Hepatocyte (in vitro differentiated cells): ENCODE data around the gene MYEOV. TPM values are rescaled to one million over a fixed set of nuclear protein-coding genes. Genes with fewer than 3 reads are reported as not detected.
A peak's percentile ranks its signal among the peaks of the same experiment; 100 is the strongest.

ENCODE experiments used
- DNase-seq: peaks from one replicate; pipeline ENCODE4 v3.0.0-alpha.2; 2016; ENCODE audit warnings: low spot score
- H2AFZ ChIP-seq: fragments of 200-600 bp; sonication (generic); 2 replicates; pipeline ENCODE4 v1.6.0; 2016; ENCODE audit warnings: antibody characterized with exemption, mild to moderate bottlenecking
- H3K27ac ChIP-seq: fragments of 200-600 bp; sonication (generic); 2 replicates; pipeline ENCODE4 v1.5.1; 2016; ENCODE audit warnings: mild to moderate bottlenecking
- H3K27me3 ChIP-seq: fragments of 200-600 bp; sonication (generic); 2 replicates; pipeline ENCODE4 v1.6.1; 2016
- H3K36me3 ChIP-seq: fragments of 200-600 bp; sonication (generic); replicated peaks from 2 replicates; pipeline ENCODE4 v1.5.1; 2016; ENCODE audit warnings: low read depth; ENCODE audit not compliant: insufficient read depth
- H3K4me1 ChIP-seq: fragments of 200-600 bp; sonication (generic); 2 replicates; pipeline ENCODE4 v1.5.1; 2016; ENCODE audit warnings: mild to moderate bottlenecking, moderate library complexity; ENCODE audit not compliant: insufficient read depth
- H3K4me2 ChIP-seq: fragments of 200-600 bp; sonication (generic); 2 replicates; pipeline ENCODE4 v1.6.0; 2016
- H3K4me3 ChIP-seq: fragments of 200-600 bp; sonication (generic); 2 replicates; pipeline ENCODE4 v1.5.1; 2016; ENCODE audit warnings: mild to moderate bottlenecking
- H3K79me2 ChIP-seq: fragments of 200-600 bp; sonication (generic); 2 replicates; pipeline ENCODE4 v1.6.0; 2017; ENCODE audit warnings: mild to moderate bottlenecking
- H3K9me2 ChIP-seq: fragments of 200-600 bp; sonication (generic); replicated peaks from 2 replicates; pipeline ENCODE4 v1.6.0; 2017; ENCODE audit warnings: mild to moderate bottlenecking; ENCODE audit not compliant: insufficient read depth
- H3K9me3 ChIP-seq: fragments of 200-600 bp; sonication (generic); 2 replicates; pipeline ENCODE4 v1.5.1; 2016; ENCODE audit warnings: low read depth, mild to moderate bottlenecking
- H4K20me1 ChIP-seq: fragments of 200-600 bp; sonication (generic); 2 replicates; pipeline ENCODE4 v1.6.0; 2016; ENCODE audit warnings: mild to moderate bottlenecking; ENCODE audit not compliant: insufficient read depth, poor library complexity, severe bottlenecking
- EZH2 ChIP-seq: fragments of 200-600 bp; sonication (generic); IDR thresholded peaks from 2 replicates; pipeline ENCODE4 v1.6.1; 2016; ENCODE audit warnings: antibody characterized with exemption, mild to moderate bottlenecking, borderline replicate concordance
- EZH2phosphoT487 ChIP-seq: fragments of 200-600 bp; sonication (generic); IDR thresholded peaks from one replicate; pipeline ENCODE4 v1.6.1; 2018; ENCODE audit warnings: antibody characterized with exemption, mild to moderate bottlenecking, low read depth, moderate library complexity; ENCODE audit not compliant: unreplicated experiment, severe bottlenecking
- WGBS: methylation state at CpG from one replicate; pipeline ENCODE4 v1.1.6; 2016; ENCODE audit warnings: low lambda C conversion rate; ENCODE audit errors: missing lambda C conversion rate; 5-methylcytosine and 5-hydroxymethylcytosine counted together
- polyA plus RNA-seq: library from polyadenylated mRNA; unstranded; fragments of >200 nt; fragmentation: Nextera tagmentation; extraction: Ambion mirVana; gene quantifications from 2 replicates; pipeline ENCODE4 v1.2.1, GENCODE V29; 2016
- total RNA-seq: library from RNA; depleted of rRNA; stranded (reverse); fragments of >200 nt; gene quantifications from 2 replicates; pipeline ENCODE4 v1.2.3, GENCODE V29; 2014
- TF ChIP-seq, protein P1 (sequence below): fragments of 200-600 bp; sonication (generic); IDR thresholded peaks from 2 replicates; pipeline ENCODE4 v1.5.1; 2016; ENCODE audit warnings: antibody characterized with exemption, mild to moderate bottlenecking; ENCODE audit not compliant: poor library complexity

MYEOV gene
- total and polyA plus RNA-seq, 2 experiments from 2014 or later = not detected

DNA sequence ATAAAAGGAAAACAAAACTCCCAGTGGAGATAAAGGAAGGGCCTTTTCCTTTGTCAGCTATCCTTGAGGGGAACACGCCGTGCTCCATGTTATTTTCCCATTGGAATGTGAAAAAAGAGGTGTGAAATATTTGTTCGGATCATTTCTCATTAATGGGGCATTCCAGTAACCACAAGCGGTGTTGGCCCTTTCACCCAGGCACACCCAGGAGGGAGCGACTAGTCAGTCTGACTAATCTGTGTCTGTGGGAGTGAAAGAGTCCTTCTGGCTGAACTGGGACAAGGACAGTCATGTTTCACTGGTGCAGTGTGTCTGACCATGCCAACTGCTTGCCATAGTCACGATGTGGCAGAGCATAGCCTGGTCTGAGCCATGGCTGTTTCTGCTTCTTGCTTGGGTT lies 13.0 kb upstream of the MYEOV start:
- Histone ChIP-seq H3K4me1 (peaks cover 26% of the 10 kb centered on the region), H3K27ac (peak overlapping the region; percentile 46), H3K4me3 (no peak overlapping the region), H3K36me3 (no peaks in the 10 kb centered on the region), H4K20me1 (no peaks in the 10 kb centered on the region), H3K9me3 (no peaks in the 10 kb centered on the region), H2AFZ (no peak overlapping the region), H3K9me2 (no peaks in the 10 kb centered on the region), H3K4me2 (no peak overlapping the region), H3K79me2 (no peaks in the 10 kb centered on the region), H3K27me3 (no peaks in the 10 kb centered on the region)
- peak; percentile 48 for DNase-seq
- 43% methylated on average over 6 of the region's 6 CpGs for WGBS
- TF ChIP-seq EZH2phosphoT487 (no peak), EZH2 (no peak)
- TF ChIP-seq, protein P1, sequence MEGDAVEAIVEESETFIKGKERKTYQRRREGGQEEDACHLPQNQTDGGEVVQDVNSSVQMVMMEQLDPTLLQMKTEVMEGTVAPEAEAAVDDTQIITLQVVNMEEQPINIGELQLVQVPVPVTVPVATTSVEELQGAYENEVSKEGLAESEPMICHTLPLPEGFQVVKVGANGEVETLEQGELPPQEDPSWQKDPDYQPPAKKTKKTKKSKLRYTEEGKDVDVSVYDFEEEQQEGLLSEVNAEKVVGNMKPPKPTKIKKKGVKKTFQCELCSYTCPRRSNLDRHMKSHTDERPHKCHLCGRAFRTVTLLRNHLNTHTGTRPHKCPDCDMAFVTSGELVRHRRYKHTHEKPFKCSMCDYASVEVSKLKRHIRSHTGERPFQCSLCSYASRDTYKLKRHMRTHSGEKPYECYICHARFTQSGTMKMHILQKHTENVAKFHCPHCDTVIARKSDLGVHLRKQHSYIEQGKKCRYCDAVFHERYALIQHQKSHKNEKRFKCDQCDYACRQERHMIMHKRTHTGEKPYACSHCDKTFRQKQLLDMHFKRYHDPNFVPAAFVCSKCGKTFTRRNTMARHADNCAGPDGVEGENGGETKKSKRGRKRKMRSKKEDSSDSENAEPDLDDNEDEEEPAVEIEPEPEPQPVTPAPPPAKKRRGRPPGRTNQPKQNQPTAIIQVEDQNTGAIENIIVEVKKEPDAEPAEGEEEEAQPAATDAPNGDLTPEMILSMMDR = no peak

DNA sequence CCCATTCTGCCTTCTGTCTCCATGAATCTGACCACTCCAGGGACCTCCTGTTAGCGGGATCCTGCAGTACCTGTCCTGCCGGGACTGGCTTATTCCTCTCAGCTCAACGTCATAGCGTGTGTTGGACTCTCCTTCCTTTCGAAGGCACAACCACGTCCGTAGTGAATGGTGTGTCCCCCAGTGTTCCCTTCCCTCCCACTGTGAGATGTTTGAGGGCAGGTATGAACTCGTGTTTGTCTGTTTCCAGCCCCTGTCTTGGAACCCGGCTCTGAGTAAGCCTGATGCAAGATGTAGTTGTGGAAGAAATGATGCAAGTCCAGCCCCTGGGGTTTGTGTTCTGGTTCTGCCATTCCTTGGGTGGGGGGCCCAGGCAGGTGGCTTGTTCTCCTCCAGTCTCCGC lies 10.5 kb upstream of the MYEOV start:
- H3K27ac ChIP-seq = no peak overlapping the region
- no peaks in the 10 kb centered on the region for H4K20me1 ChIP-seq

DNA sequence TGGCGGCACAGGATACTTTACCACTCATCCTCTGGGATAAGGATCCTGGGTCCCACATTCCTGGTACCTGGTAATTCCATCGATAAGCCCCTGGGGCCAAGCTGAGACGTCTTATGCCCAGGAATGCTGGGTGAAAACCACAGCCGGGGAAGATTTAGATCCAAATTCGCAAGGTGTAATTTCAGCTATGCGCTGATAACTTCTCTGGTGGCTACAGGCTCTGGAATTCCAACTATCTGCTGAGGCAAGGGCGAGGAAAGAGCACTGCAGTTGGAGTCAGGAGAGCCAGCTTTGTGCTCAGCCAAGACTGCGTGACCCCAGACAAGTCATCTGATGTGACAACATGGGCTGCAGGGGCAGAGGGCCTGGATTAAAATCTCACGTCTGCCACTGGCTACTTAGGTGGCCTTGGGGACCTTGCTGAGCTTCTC lies 9.9 kb upstream of the MYEOV start:
- Histone ChIP-seq H3K27ac (no peak overlapping the region), H2AFZ (no peak overlapping the region), H3K4me3 (no peak overlapping the region), H3K27me3 (no peaks in the 10 kb centered on the region), H4K20me1 (no peaks in the 10 kb centered on the region), H3K36me3 (no peaks in the 10 kb centered on the region), H3K4me1 (peaks cover 26% of the 10 kb centered on the region), H3K4me2 (no peak overlapping the region), H3K79me2 (no peaks in the 10 kb centered on the region), H3K9me3 (no peaks in the 10 kb centered on the region), H3K9me2 (no peaks in the 10 kb centered on the region)
- 81% methylated on average over 9 of the region's 9 CpGs for WGBS
- TF ChIP-seq, protein P1 = no peak
- no peak for TF ChIP-seq EZH2
- TF ChIP-seq EZH2phosphoT487 = no peak
- no peak for DNase-seq

More for the DNA sequence above, 10.5 kb upstream of the MYEOV start:
- H3K27me3 ChIP-seq = no peaks in the 10 kb centered on the region
- H3K79me2 ChIP-seq = no peaks in the 10 kb centered on the region
- H3K4me1 ChIP-seq = peaks cover 24% of the 10 kb centered on the region
- no peak overlapping the region for H3K4me2 ChIP-seq
- H2AFZ ChIP-seq = no peak overlapping the region
- TF ChIP-seq EZH2phosphoT487 (no peak), EZH2 (no peak)
- TF ChIP-seq, protein P1 = no peak
- no peak overlapping the region for H3K4me3 ChIP-seq
- 92% methylated on average over 10 of the region's 10 CpGs for WGBS
- no peaks in the 10 kb centered on the region for H3K36me3 ChIP-seq
- DNase-seq = no peak
- H3K9me3 ChIP-seq = no peaks in the 10 kb centered on the region
- H3K9me2 ChIP-seq = no peaks in the 10 kb centered on the region

DNA sequence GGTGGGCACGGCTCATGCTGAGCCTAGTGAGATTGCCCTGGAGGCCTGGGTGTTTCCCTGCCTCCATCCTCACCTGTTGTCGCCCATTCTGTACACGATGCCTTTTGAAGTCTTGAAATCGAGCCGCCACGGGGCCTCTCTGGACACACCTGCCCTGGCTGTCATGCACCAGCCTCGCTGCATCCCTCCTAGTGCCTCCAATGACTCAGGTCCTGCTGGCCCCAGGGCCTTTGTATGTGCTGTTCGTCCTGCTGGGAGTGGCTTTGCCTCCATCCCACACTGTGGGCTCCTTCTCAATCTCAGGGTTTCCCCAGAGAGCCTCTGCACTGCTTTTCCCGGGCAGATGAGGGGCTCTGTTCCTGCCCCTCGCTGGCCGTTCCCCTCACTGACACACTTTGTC lies 8.9 kb upstream of the MYEOV start:
- TF ChIP-seq EZH2 (no peak), EZH2phosphoT487 (no peak)
- TF ChIP-seq, protein P1 = no peak
- 97% methylated on average over 11 of the region's 11 CpGs for WGBS

More for the DNA sequence above, 8.9 kb upstream of the MYEOV start:
- Histone ChIP-seq H3K4me2 (no peak overlapping the region), H3K36me3 (no peaks in the 10 kb centered on the region), H4K20me1 (no peaks in the 10 kb centered on the region), H3K4me1 (peaks cover 31% of the 10 kb centered on the region), H2AFZ (no peak overlapping the region), H3K9me2 (no peaks in the 10 kb centered on the region), H3K4me3 (no peak overlapping the region), H3K27ac (no peak overlapping the region), H3K27me3 (no peaks in the 10 kb centered on the region), H3K79me2 (no peaks in the 10 kb centered on the region), H3K9me3 (no peaks in the 10 kb centered on the region)
- no peak for DNase-seq
